HFF-Myc (cell line): ENCODE results near the gene HEBP2.

Experiments used
- DNase-seq: peaks from one replicate; pipeline ENCODE4 v3.0.0-alpha.2; 2011; ENCODE audit warnings: low read depth; ENCODE audit errors: extremely low read depth
- H3K4me3 ChIP-seq: replicated peaks from 2 replicates; pipeline ENCODE4 v1.5.1; 2011; ENCODE audit warnings: low read depth, mild to moderate bottlenecking, control low read depth, low read length
- TF ChIP-seq, protein P1 (sequence below): IDR thresholded peaks from 2 replicates; pipeline ENCODE4 v1.5.1; 2012; ENCODE audit warnings: mild to moderate bottlenecking, low read depth, low read length, control low read depth; ENCODE audit errors: missing control alignments

Gene HEBP2

DNA sequence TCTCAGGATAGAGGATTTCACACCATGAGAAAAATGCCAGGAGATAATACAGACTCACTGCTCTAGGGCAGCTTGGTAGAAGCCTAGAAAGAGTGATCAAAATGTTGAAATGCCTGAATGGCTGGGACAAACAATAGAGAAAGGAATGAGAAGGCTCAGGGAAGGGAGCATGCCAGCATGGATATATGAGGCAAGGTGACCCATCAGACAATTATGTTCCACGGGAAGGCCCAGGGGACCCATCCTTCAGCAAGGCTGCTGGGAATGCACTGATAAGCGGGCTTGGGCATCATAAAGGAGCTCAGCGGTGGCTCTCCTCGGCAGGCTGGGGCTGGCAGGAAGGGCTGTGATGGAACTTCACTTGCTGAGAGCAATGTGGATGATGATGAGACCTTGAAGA is 12.2 kb downstream of the HEBP2 start:
- DNase-seq = no peak
- TF ChIP-seq, protein P1, sequence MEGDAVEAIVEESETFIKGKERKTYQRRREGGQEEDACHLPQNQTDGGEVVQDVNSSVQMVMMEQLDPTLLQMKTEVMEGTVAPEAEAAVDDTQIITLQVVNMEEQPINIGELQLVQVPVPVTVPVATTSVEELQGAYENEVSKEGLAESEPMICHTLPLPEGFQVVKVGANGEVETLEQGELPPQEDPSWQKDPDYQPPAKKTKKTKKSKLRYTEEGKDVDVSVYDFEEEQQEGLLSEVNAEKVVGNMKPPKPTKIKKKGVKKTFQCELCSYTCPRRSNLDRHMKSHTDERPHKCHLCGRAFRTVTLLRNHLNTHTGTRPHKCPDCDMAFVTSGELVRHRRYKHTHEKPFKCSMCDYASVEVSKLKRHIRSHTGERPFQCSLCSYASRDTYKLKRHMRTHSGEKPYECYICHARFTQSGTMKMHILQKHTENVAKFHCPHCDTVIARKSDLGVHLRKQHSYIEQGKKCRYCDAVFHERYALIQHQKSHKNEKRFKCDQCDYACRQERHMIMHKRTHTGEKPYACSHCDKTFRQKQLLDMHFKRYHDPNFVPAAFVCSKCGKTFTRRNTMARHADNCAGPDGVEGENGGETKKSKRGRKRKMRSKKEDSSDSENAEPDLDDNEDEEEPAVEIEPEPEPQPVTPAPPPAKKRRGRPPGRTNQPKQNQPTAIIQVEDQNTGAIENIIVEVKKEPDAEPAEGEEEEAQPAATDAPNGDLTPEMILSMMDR = no peak
- no peak overlapping the region for H3K4me3 ChIP-seq

DNA sequence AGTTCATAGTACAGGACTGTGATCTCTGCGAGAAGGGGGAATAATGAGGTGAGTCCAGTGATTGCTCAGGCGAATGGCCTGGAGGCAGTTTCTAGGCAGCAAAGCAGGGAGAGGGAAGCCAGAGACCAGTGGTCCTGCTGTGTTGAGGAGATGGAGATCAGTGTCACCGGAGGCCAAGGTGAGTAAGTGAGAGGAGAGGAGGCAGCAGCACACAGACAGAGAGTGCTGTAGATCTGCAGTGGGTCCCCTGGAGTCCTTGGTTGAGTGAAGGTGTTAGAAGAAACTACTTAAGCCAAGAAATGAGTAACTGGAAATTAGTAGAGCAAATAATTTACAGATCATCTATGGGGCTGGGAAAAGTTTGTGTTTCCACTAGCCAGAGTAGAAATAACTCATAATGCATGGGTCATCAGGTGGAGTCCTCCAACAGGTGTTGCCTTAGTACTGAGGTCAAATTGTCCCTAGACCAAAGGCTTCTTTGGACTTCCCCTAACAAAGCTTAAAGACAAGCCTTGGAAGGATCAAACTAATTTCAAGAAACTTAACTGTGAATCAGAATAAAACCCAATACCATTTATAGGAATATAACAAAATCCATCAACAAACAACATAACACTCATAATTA is 13.6 kb downstream of the HEBP2 start:
- TF ChIP-seq, protein P1 = no peak
- H3K4me3 ChIP-seq = no peak overlapping the region
- no peak for DNase-seq

DNA sequence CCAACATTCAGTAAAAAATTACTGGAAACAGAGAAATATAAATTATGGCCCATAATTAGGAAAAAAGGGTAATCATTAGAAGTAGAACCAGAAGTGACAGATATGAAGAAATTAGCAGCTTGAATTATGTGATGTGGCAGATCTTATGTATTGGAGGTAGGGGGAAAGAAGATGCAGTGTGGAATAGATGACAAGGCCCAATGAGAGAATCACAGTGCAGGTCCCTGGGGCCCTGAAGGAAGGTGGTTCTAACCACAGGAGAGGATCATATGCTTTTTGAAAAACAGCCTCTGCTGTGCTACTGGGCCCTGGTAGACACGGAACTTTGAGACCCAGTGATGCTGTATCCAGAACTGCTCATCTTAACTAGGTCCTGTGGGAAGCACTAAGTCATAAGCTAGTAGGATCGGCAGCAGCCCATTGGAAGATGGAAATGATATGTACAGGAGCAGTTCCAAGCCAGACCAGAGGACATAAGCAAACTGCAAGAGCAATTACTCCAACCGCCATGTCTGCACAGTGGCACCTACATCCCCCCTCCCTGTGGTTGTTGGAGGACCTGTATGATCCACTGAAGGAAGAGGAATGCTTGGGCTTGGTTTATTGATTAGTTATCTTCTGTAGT is 14.2 kb downstream of the HEBP2 start:
- TF ChIP-seq, protein P1 = no peak
- DNase-seq = no peak
- no peak overlapping the region for H3K4me3 ChIP-seq

- TF ChIP-seq, protein P1 = no peak
- DNase-seq = no peak
- no peak overlapping the region for H3K4me3 ChIP-seq
Observed at GRCh38 chr6:138419766-138420165, 15.7 kb downstream of the HEBP2 start.

DNA sequence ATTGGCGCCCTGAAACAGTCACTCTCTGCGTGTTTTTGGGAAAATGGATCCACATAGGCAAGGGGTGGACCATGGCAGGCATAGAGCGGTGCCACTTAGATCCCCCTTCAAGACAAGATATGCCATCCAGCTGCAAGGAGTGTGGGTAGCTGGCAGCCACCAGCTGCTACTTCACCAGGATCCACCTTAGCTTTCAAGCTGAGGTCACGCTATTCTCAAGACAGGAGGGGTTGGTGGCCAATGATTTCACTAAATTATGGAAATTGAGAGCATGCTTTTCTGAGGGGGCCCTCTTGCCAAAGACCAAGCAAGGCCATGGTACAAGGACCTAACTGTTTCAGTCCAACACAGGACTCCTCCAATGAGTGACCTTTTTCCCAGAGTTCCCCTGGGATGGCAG is 16.3 kb downstream of the HEBP2 start:
- TF ChIP-seq, protein P1 = no peak
- no peak for DNase-seq
- H3K4me3 ChIP-seq = no peak overlapping the region

GRCh38 chr6:138421089-138421488 is 17.1 kb downstream of the HEBP2 start:
- TF ChIP-seq, protein P1 = no peak
- no peak for DNase-seq

DNA sequence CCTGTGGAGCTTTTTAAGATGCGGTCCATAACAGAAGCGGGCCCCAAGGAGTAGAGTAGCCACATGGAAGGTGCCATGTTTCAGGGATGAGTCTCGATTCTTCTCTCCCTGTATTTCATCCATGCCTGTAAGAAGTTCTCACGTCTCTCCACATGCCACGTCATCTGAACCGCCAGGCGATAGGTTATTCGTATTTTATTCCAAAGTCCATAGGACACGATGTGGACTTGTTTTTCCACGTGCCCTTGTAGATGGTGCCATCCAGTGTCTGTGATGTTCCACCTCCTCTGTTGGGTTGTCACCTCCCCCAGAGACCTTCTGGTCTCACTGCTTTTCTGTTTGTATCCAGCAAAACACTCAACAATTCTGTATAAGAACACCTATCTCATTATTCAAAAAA is 17.6 kb downstream of the HEBP2 start:
- H3K4me3 ChIP-seq = no peak overlapping the region
- TF ChIP-seq, protein P1 = no peak
- DNase-seq = no peak

More at GRCh38 chr6:138421089-138421488, 17.1 kb downstream of the HEBP2 start:
- H3K4me3 ChIP-seq = no peak overlapping the region
